MCF 10A (cell line): Measurements from ENCODE around the gene BAIAP3. TPM values are rescaled to one million over a fixed set of nuclear protein-coding genes. Genes with fewer than 3 reads are reported as not detected.

Experiments
- BruUV-seq: library from RNA; stranded (reverse); fragments of 400-500 nt; replicated peaks from 2 replicates; lab custom pipeline; 2021; lab: Mats Ljungman, UMichigan
- CTCF ChIA-PET: fragments of 300-600 bp; sonication (Branson Sonifier 250); formaldehyde crosslinking; extraction: SDS; loops from one replicate; lab custom pipeline; 2021; ENCODE audit warnings: antibody characterized with exemption, inconsistent platforms; lab: Yijun Ruan, JAX
- POLR2A ChIA-PET: fragments of 300-600, 350-650 bp; sonication (Branson Sonifier 250); formaldehyde crosslinking; extraction: SDS; loops from one replicate; lab custom pipeline; 2020; ENCODE audit warnings: antibody characterized with exemption, inconsistent platforms; lab: Yijun Ruan, JAX
- DNase-seq: peaks from one replicate; pipeline ENCODE4 v3.0.0-alpha.2; 2018; ENCODE audit not compliant: unreplicated experiment
- H3K27ac Mint-ChIP-seq: one replicate; pipeline ENCODE4 v1.8.0; 2022; ENCODE audit warnings: mild to moderate bottlenecking, low read depth, mixed read lengths; ENCODE audit not compliant: unreplicated experiment
- H3K27me3 Mint-ChIP-seq: one replicate; pipeline ENCODE4 v1.8.0; 2022; ENCODE audit warnings: mixed read lengths; ENCODE audit not compliant: insufficient read depth, unreplicated experiment
- H3K36me3 Mint-ChIP-seq: one replicate; pipeline ENCODE4 v1.8.0; 2022; ENCODE audit warnings: mild to moderate bottlenecking, moderate library complexity, mixed read lengths; ENCODE audit not compliant: insufficient read depth, unreplicated experiment
- H3K4me1 Mint-ChIP-seq: one replicate; pipeline ENCODE4 v1.8.0; 2022; ENCODE audit warnings: mixed read lengths; ENCODE audit not compliant: insufficient read depth, unreplicated experiment
- H3K4me3 Mint-ChIP-seq: one replicate; pipeline ENCODE4 v1.8.0; 2022; ENCODE audit warnings: mild to moderate bottlenecking, moderate library complexity, mixed read lengths; ENCODE audit not compliant: unreplicated experiment
- H3K9me3 Mint-ChIP-seq: one replicate; pipeline ENCODE4 v1.8.0; 2022; ENCODE audit warnings: mixed read lengths; ENCODE audit not compliant: unreplicated experiment
- CTCF ChIP-seq: fragments of 200-600 bp; IDR thresholded peaks from one replicate; pipeline ENCODE4 v1.8.0; 2022; ENCODE audit warnings: antibody characterized with exemption, mild to moderate bottlenecking; ENCODE audit not compliant: unreplicated experiment
- intact Hi-C: fragments of 100-400 bp; cut with micrococcal nuclease; formaldehyde crosslinking; loops from 2 replicates; pipeline ENCODE4 v1.14.1; 2022
- total RNA-seq: library from RNA; stranded (reverse); gene quantifications from 2 replicates; pipeline ENCODE4 v1.2.3, GENCODE V29; 2022

The BAIAP3 gene
- total RNA-seq, 1 experiment from 2014 or later: 0.75 TPM

GRCh38 chr16:1349351-1349750 is 15.9 kb downstream of the BAIAP3 start:
- no peak for TF ChIP-seq CTCF
- intact Hi-C loops: no loop called here
- H3K36me3 Mint-ChIP-seq: peaks cover 18% of the 10 kb centered on the region
- H3K4me3 Mint-ChIP-seq: no peak overlapping the region
- ChIA-PET POLR2A (interaction anchor here (0.8 kb wide), 1 partner anchor 17 kb away, joined by 7 read pairs; no protein-coding TSS in a partner anchor), CTCF (no interaction called here)
- peaks cover 18% of the 10 kb centered on the region for H3K4me1 Mint-ChIP-seq
- no peaks in the 10 kb centered on the region for H3K9me3 Mint-ChIP-seq
- no peak overlapping the region for H3K27ac Mint-ChIP-seq
- H3K27me3 Mint-ChIP-seq: no peaks in the 10 kb centered on the region
- no TSS peak for BruUV-seq
- no peak for DNase-seq

GRCh38 chr16:1349951-1350350 is 16.5 kb downstream of the BAIAP3 start:
- Mint-ChIP-seq H3K4me3 (peak overlapping the region; percentile 78), H3K4me1 (peaks cover 19% of the 10 kb centered on the region), H3K27me3 (no peaks in the 10 kb centered on the region), H3K36me3 (peaks cover 18% of the 10 kb centered on the region), H3K27ac (no peak overlapping the region), H3K9me3 (no peaks in the 10 kb centered on the region)
- no peak for DNase-seq
- ChIA-PET CTCF (interaction anchor here (0.6 kb wide), 1 partner anchor 436 kb away, joined by 3 read pairs; no protein-coding TSS in a partner anchor), POLR2A (interaction anchor here (0.8 kb wide), 1 partner anchor 17 kb away, joined by 7 read pairs; no protein-coding TSS in a partner anchor)
- BruUV-seq: no TSS peak
- TF ChIP-seq CTCF: no peak
- intact Hi-C loops: no loop called here

- peak overlapping the region; percentile 78 for H3K4me3 Mint-ChIP-seq
- no peak for DNase-seq
- intact Hi-C loops: no loop called here
- CTCF ChIA-PET: no interaction called here
- H3K4me1 Mint-ChIP-seq: peaks cover 24% of the 10 kb centered on the region
- POLR2A ChIA-PET: interaction anchor here (0.6 to 1.2 kb wide), 6 partner anchors 28 to 864 kb away, joined by 3 to 7 read pairs (median 3); partner anchors contain the start of genes PGP, UBE2I and UQCC4
- no peaks in the 10 kb centered on the region for H3K9me3 Mint-ChIP-seq
- peaks cover 18% of the 10 kb centered on the region for H3K36me3 Mint-ChIP-seq
- no peaks in the 10 kb centered on the region for H3K27me3 Mint-ChIP-seq
- no peak for TF ChIP-seq CTCF
- no TSS peak for BruUV-seq
- no peak overlapping the region for H3K27ac Mint-ChIP-seq
Observed at GRCh38 chr16:1350691-1351090, 17.2 kb downstream of the BAIAP3 start.

DNA sequence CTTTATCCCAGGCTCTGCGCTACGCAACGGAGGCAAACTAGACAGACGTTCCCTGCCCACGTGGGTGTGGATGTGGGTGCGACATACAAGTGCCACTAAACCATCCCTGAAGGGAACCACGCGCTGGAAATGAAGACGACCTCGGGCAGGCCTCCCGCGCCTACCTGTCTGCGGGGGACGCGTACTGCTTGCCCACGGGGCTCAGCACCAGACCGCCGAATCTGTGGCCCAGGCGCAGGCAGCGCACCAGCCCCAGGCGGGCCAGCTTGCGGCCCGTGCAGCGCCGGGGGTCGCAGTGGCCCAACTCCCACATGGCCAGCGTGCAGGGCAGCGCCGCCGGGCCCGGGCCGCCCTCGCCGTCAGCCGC is 17.8 kb downstream of the BAIAP3 start:
- no peak for TF ChIP-seq CTCF
- H3K27ac Mint-ChIP-seq: no peak overlapping the region
- peak overlapping the region; percentile 78 for H3K4me3 Mint-ChIP-seq
- DNase-seq: no peak
- ChIA-PET CTCF (no interaction called here), POLR2A (interaction anchor here (0.6 to 1.2 kb wide), 6 partner anchors 27 to 863 kb away, joined by 3 to 7 read pairs (median 3); partner anchors contain the start of genes PGP, UBE2I and UQCC4)
- TSS peak; percentile 66 for BruUV-seq
- peaks cover 18% of the 10 kb centered on the region for H3K36me3 Mint-ChIP-seq
- no peaks in the 10 kb centered on the region for H3K9me3 Mint-ChIP-seq
- H3K4me1 Mint-ChIP-seq: peaks cover 24% of the 10 kb centered on the region
- intact Hi-C loops: no loop called here
- H3K27me3 Mint-ChIP-seq: no peaks in the 10 kb centered on the region
